ENCODE results near the gene FABP3.

DNA sequence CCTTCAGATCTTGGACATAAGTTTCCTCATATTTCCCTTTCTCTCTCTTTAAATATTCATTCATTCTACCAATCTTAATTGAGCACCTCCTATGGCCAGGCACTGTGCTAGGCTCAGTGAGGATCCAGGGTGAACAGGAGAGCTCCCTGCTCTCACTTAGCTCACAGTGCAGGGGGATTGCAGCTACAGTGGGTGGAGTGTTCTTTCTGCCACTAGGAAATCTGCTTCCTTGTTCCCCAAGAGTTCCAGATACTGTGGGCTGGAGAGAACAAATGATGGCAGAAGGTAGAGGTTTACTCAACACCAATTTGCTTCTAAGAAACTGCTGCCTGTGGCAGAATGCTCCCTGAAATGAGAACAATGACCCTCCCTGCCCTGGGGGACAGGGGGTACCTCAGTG, 5.1 kb upstream of the FABP3 start:
- TF ChIP-seq EZH2 (IDR thresholded peaks at IDR 0.05) = no peak
- TF ChIP-seq, protein P1, sequence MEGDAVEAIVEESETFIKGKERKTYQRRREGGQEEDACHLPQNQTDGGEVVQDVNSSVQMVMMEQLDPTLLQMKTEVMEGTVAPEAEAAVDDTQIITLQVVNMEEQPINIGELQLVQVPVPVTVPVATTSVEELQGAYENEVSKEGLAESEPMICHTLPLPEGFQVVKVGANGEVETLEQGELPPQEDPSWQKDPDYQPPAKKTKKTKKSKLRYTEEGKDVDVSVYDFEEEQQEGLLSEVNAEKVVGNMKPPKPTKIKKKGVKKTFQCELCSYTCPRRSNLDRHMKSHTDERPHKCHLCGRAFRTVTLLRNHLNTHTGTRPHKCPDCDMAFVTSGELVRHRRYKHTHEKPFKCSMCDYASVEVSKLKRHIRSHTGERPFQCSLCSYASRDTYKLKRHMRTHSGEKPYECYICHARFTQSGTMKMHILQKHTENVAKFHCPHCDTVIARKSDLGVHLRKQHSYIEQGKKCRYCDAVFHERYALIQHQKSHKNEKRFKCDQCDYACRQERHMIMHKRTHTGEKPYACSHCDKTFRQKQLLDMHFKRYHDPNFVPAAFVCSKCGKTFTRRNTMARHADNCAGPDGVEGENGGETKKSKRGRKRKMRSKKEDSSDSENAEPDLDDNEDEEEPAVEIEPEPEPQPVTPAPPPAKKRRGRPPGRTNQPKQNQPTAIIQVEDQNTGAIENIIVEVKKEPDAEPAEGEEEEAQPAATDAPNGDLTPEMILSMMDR (IDR thresholded peaks at IDR 0.05) = no peak
- no peak for TF ChIP-seq EZH2phosphoT487 (IDR thresholded peaks at IDR 0.05)
